Liver (tissue), 9 donors: ENCODE results near the gene TJP1. TPM values are rescaled to one million over a fixed set of nuclear protein-coding genes. Genes with fewer than 3 reads are reported as not detected.

Experiments used
- DNase-seq: peaks from one replicate; pipeline ENCODE4 v3.0.0-alpha.2; 2017; ENCODE audit warnings: low spot score
- H3K27ac ChIP-seq, 2 donors: one replicate each; pipeline ENCODE4 v1.7.0; 2013; ENCODE audit warnings: inconsistent platforms in 2 of 2, low read length in 2 of 2, control low read depth in 1 of 2, low read depth in 1 of 2, mild to moderate bottlenecking in 1 of 2
- H3K27me3 ChIP-seq, 4 donors: one replicate each; pipeline versions ENCODE4 v1.6.1 to v1.7.0; 2013; ENCODE audit warnings: low read length in 3 of 4, inconsistent platforms in 1 of 4, mild to moderate bottlenecking in 1 of 4, moderate library complexity in 1 of 4; ENCODE audit not compliant: control insufficient read depth in 4 of 4, insufficient read depth in 4 of 4
- H3K36me3 ChIP-seq, 4 donors: one replicate each; pipeline versions ENCODE4 v1.6.1 to v1.7.0; 2013; ENCODE audit warnings: low read length in 3 of 4, mild to moderate bottlenecking in 3 of 4, low read depth in 1 of 4, moderate library complexity in 1 of 4; ENCODE audit not compliant: control insufficient read depth in 4 of 4, insufficient read depth in 3 of 4
- H3K4me1 ChIP-seq, 4 donors: one replicate each; pipeline versions ENCODE4 v1.6.1 to v1.7.0; 2013; ENCODE audit warnings: low read length in 3 of 4, mild to moderate bottlenecking in 3 of 4, moderate library complexity in 1 of 4; ENCODE audit not compliant: control insufficient read depth in 4 of 4, insufficient read depth in 4 of 4
- H3K4me3 ChIP-seq, 3 donors: one replicate each; pipeline versions ENCODE4 v1.6.1 to v1.7.0; 2013; ENCODE audit warnings: low read length in 3 of 3, control low read depth in 1 of 3, low read depth in 1 of 3, mild to moderate bottlenecking in 1 of 3
- H3K9ac ChIP-seq, 2 donors: one replicate each; pipeline ENCODE4 v1.7.0; 2013; ENCODE audit warnings: low read length in 2 of 2, mild to moderate bottlenecking in 2 of 2, moderate library complexity in 2 of 2, control low read depth in 1 of 2, low read depth in 1 of 2
- H3K9me3 ChIP-seq, 4 donors: one replicate each; pipeline versions ENCODE4 v1.6.1 to v1.7.0; 2013; ENCODE audit warnings: low read length in 3 of 4; ENCODE audit not compliant: control insufficient read depth in 4 of 4
- EGR1 ChIP-seq, 2 donors: IDR thresholded peaks; 2 replicates each; pipeline ENCODE4 v1.6.1; 2016 to 2018; ENCODE audit warnings: antibody characterized with exemption in 2 of 2, low read depth in 2 of 2
- HNF4G ChIP-seq: IDR thresholded peaks from 2 replicates; pipeline ENCODE4 v1.6.1; 2016; ENCODE audit warnings: antibody characterized with exemption
- JUND ChIP-seq, 2 donors: IDR thresholded peaks; 2 replicates each; pipeline ENCODE4 v1.6.1; 2016; ENCODE audit warnings: antibody characterized with exemption in 2 of 2
- RAD21 ChIP-seq, 2 donors: IDR thresholded peaks; 2 replicates each; pipeline ENCODE4 v1.6.1; 2016; ENCODE audit warnings: antibody characterized with exemption in 2 of 2, mild to moderate bottlenecking in 2 of 2
- SP1 ChIP-seq: IDR thresholded peaks from 2 replicates; pipeline ENCODE4 v1.6.1; 2018; ENCODE audit warnings: antibody characterized with exemption, mild to moderate bottlenecking
- WGBS: extraction: QIAGEN DNeasy Blood & Tissue Kit; methylation state at CpG from one replicate; pipeline ENCODE4 v1.1.7; 2013; 5-methylcytosine and 5-hydroxymethylcytosine counted together
- polyA plus RNA-seq, 2 donors: library from polyadenylated mRNA; stranded (reverse) in 1 of 2; unstranded in 1 of 2; fragments of 200-250 nt in 1 of 2; fragments of >200 nt in 1 of 2; fragmentation: Nextera tagmentation in 1 of 2; extraction: Ambion mirVana in 1 of 2; gene quantifications; one replicate each; pipeline versions ENCODE4 v1.2.1 to v1.2.3, GENCODE V29; 2013 to 2015
- total RNA-seq, 2 donors: library from RNA; depleted of rRNA; stranded (reverse); fragments of >200 nt; gene quantifications; one replicate each; pipeline ENCODE4 v1.2.3, GENCODE V29; 2014
- TF ChIP-seq, protein P1 (sequence below): IDR thresholded peaks from 2 replicates; pipeline ENCODE4 v1.6.1; 2016; ENCODE audit warnings: antibody characterized with exemption
- TF ChIP-seq, protein P2 (sequence below): fragments of 150-350 bp; IDR thresholded peaks from 2 replicates; pipeline ENCODE4 v1.5.1; 2017; ENCODE audit warnings: improper control_type of control experiment, low read depth, low read length; ENCODE audit not compliant: missing input control
- TF ChIP-seq, protein P3 (sequence below): IDR thresholded peaks from 2 replicates; pipeline ENCODE4 v1.6.1; 2016; ENCODE audit warnings: antibody characterized with exemption
- TF ChIP-seq, protein P4 (sequence below): IDR thresholded peaks from 2 replicates; pipeline ENCODE4 v1.6.1; 2016; ENCODE audit warnings: antibody characterized with exemption, mild to moderate bottlenecking
- donor health status: healthy.
- donor health status: healthy.
- donor health status: healthy.
- donor health status: healthy.
- donor health status: healthy.

The TJP1 gene
- total and polyA plus RNA-seq, 4 donors = 12.6 to 40.4 (median 16.9) TPM

DNA sequence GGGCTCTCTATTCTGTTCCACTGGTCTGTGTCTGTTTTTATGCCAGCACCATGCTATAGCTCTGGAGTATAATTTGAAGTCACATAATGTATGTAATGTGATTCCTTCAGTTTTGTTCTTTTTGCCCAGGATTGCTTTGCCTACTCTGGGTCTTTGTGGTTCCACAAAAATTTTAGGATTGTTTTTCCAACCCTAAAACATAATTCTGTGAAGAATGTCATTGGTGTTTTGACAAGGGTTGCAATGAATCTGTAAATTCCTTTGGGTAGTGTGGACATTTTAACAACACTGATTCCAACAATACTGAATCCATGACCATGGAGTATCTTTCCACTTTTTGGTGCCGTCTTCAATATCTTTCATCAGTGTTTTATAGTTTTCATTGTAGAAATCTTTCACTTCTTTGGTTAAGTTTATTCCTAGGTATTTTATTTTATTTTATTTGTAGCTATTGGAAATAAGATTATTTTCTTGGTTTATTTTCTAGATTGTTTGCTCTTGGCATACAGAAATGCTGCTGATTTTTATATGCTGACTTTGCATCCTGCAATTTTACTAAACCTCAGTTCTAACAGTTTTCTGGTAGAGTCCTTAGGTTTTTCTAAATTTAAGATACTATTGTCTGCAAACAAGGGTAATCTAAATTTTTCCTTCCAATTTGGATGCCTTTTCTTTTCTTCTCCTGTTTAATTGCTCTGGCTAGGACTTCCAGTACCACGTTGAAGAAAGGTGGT, 29.7 kb downstream of the TJP1 start (continued):
- TF ChIP-seq SP1 = no peak
- TF ChIP-seq, protein P1, sequence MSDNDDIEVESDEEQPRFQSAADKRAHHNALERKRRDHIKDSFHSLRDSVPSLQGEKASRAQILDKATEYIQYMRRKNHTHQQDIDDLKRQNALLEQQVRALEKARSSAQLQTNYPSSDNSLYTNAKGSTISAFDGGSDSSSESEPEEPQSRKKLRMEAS = no peak
- TF ChIP-seq, protein P2, sequence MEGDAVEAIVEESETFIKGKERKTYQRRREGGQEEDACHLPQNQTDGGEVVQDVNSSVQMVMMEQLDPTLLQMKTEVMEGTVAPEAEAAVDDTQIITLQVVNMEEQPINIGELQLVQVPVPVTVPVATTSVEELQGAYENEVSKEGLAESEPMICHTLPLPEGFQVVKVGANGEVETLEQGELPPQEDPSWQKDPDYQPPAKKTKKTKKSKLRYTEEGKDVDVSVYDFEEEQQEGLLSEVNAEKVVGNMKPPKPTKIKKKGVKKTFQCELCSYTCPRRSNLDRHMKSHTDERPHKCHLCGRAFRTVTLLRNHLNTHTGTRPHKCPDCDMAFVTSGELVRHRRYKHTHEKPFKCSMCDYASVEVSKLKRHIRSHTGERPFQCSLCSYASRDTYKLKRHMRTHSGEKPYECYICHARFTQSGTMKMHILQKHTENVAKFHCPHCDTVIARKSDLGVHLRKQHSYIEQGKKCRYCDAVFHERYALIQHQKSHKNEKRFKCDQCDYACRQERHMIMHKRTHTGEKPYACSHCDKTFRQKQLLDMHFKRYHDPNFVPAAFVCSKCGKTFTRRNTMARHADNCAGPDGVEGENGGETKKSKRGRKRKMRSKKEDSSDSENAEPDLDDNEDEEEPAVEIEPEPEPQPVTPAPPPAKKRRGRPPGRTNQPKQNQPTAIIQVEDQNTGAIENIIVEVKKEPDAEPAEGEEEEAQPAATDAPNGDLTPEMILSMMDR = no peak
- TF ChIP-seq RAD21 (IDR thresholded peaks at IDR 0.05) = no peak

DNA sequence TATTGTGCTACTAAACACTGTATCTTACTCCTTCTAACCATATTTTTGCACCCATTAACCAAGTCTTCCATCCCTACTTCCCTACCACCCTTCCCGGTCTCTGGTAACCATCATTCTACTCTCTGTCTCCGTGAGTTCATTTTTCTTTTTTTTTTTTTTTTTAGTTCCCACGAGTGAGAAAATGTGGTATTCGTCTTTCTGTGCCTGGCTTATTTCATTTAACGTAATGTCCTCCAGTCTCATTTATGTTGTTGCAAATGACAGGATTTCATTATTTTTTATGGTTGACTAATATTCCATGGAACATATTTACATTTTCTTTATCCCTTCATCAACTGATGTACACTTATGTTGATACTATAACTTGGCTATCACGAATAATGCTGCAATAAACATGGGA, 31.7 kb downstream of the TJP1 start:
- WGBS = 95% methylated on average over 6 of the region's 6 CpGs
- no peak for DNase-seq
- Histone ChIP-seq H3K27ac (no peak overlapping the region), H3K36me3 (peaks cover 0 to 3% (median 0%) of the 10 kb centered on the region in 4 donors), H3K9ac (no peak overlapping the region), H3K9me3 (no peaks in the 10 kb centered on the region), H3K4me1 (peaks cover 0 to 11% (median 5%) of the 10 kb centered on the region in 4 donors), H3K27me3 (no peaks in the 10 kb centered on the region), H3K4me3 (no peak overlapping the region)
- TF ChIP-seq HNF4G (no peak), JUND (IDR thresholded peaks at IDR 0.05) (no peak), EGR1 (IDR thresholded peaks at IDR 0.05; ENCODE audit: low read depth in 2 of 2) (no peak)
- TF ChIP-seq, protein P3, sequence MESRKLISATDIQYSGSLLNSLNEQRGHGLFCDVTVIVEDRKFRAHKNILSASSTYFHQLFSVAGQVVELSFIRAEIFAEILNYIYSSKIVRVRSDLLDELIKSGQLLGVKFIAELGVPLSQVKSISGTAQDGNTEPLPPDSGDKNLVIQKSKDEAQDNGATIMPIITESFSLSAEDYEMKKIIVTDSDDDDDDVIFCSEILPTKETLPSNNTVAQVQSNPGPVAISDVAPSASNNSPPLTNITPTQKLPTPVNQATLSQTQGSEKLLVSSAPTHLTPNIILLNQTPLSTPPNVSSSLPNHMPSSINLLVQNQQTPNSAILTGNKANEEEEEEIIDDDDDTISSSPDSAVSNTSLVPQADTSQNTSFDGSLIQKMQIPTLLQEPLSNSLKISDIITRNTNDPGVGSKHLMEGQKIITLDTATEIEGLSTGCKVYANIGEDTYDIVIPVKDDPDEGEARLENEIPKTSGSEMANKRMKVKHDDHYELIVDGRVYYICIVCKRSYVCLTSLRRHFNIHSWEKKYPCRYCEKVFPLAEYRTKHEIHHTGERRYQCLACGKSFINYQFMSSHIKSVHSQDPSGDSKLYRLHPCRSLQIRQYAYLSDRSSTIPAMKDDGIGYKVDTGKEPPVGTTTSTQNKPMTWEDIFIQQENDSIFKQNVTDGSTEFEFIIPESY = no peak
- TF ChIP-seq, protein P2 = no peak
- TF ChIP-seq, protein P4, sequence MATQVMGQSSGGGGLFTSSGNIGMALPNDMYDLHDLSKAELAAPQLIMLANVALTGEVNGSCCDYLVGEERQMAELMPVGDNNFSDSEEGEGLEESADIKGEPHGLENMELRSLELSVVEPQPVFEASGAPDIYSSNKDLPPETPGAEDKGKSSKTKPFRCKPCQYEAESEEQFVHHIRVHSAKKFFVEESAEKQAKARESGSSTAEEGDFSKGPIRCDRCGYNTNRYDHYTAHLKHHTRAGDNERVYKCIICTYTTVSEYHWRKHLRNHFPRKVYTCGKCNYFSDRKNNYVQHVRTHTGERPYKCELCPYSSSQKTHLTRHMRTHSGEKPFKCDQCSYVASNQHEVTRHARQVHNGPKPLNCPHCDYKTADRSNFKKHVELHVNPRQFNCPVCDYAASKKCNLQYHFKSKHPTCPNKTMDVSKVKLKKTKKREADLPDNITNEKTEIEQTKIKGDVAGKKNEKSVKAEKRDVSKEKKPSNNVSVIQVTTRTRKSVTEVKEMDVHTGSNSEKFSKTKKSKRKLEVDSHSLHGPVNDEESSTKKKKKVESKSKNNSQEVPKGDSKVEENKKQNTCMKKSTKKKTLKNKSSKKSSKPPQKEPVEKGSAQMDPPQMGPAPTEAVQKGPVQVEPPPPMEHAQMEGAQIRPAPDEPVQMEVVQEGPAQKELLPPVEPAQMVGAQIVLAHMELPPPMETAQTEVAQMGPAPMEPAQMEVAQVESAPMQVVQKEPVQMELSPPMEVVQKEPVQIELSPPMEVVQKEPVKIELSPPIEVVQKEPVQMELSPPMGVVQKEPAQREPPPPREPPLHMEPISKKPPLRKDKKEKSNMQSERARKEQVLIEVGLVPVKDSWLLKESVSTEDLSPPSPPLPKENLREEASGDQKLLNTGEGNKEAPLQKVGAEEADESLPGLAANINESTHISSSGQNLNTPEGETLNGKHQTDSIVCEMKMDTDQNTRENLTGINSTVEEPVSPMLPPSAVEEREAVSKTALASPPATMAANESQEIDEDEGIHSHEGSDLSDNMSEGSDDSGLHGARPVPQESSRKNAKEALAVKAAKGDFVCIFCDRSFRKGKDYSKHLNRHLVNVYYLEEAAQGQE = no peak
